Tibial nerve (tissue), 4 donors: ENCODE results near the gene POU3F2. TPM values are rescaled to one million over a fixed set of nuclear protein-coding genes. Genes with fewer than 3 reads are reported as not detected.

Experiments used
- DNase-seq, 2 donors: peaks; one replicate each; pipeline ENCODE4 v3.0.0-alpha.2; 2019; ENCODE audit warnings: low spot score in 2 of 2
- H3K27ac ChIP-seq, 4 donors: fragments of 200-600 bp; sonication (generic) in 3 of 4; one replicate each; pipeline ENCODE4 v1.5.1; 2017 to 2019; ENCODE audit warnings: mild to moderate bottlenecking in 1 of 4
- H3K27me3 ChIP-seq, 2 donors: fragments of 200-600 bp; sonication (generic) in 1 of 2; one replicate each; pipeline versions ENCODE4 v1.5.1 to v1.6.0; 2017 to 2019
- H3K36me3 ChIP-seq, 3 donors: fragments of 200-600 bp; sonication (generic); one replicate each; pipeline ENCODE4 v1.5.1; 2018 to 2019
- H3K4me1 ChIP-seq, 4 donors: fragments of 200-600 bp; sonication (generic) in 3 of 4; one replicate each; pipeline ENCODE4 v1.5.1; 2017 to 2019
- H3K4me3 ChIP-seq, 4 donors: fragments of 200-600 bp; sonication (generic) in 3 of 4; one replicate each; pipeline ENCODE4 v1.5.1; 2017 to 2019; ENCODE audit warnings: mild to moderate bottlenecking in 1 of 4, moderate library complexity in 1 of 4
- H3K9me3 ChIP-seq, 4 donors: fragments of 200-600 bp; sonication (generic) in 3 of 4; one replicate each; pipeline ENCODE4 v1.5.1; 2017 to 2019
- CTCF ChIP-seq, 5 experiments: fragments of 200-600 bp in 3 of 5; fragments of 450-650 bp in 2 of 5; sonication (generic) in 3 of 5; IDR thresholded peaks; one replicate each; pipeline ENCODE4 v1.5.1; 2016 to 2019; ENCODE audit warnings: antibody characterized with exemption in 5 of 5, mild to moderate bottlenecking in 3 of 5, moderate library complexity in 2 of 5
- EP300 ChIP-seq, 2 donors: sonication (generic); formaldehyde crosslinking; IDR thresholded peaks; one replicate each; pipeline ENCODE4 v1.6.1; 2017; ENCODE audit warnings: antibody characterized with exemption in 2 of 2, mild to moderate bottlenecking in 1 of 2
- POLR2A ChIP-seq, 2 donors: fragments of 450-650 bp; IDR thresholded peaks; one replicate each; pipeline ENCODE4 v1.6.1; 2017; ENCODE audit warnings: antibody characterized with exemption in 2 of 2, mild to moderate bottlenecking in 2 of 2, moderate library complexity in 2 of 2
- WGBS, 2 donors: methylation state at CpG; one replicate each; pipeline ENCODE4 v1.1.5; 2018; 5-methylcytosine and 5-hydroxymethylcytosine counted together
- total RNA-seq, 4 donors: library from RNA; depleted of rRNA; stranded (reverse); fragments of >200 nt; gene quantifications; one replicate each; pipeline ENCODE4 v1.1.0, GENCODE V29; 2016

Gene POU3F2
- total RNA-seq, 4 donors from 2014 or later, result 1.8 to 4.4 (median 3.6) TPM

GRCh38 chr6:98825600-98826230, 8.7 kb upstream of the POU3F2 start:
- no peaks in the 10 kb centered on the region for H3K9me3 ChIP-seq
- WGBS, 2 donors, result 24 to 36% methylated on average over 19 of the region's 19 CpGs
- H3K4me1 ChIP-seq, result peaks cover 0 to 37% (median 10%) of the 10 kb centered on the region in 4 donors
- no peak for TF ChIP-seq POLR2A (IDR thresholded peaks at IDR 0.05)
- TF ChIP-seq EP300 (IDR thresholded peaks at IDR 0.05), result no peak
- no peak for TF ChIP-seq CTCF (IDR thresholded peaks at IDR 0.05)
- DNase-seq, result no peak
- no peaks in the 10 kb centered on the region for H3K36me3 ChIP-seq
- H3K27me3 ChIP-seq, result peaks cover 0 to 71% of the 10 kb centered on the region in 2 donors
- H3K27ac ChIP-seq, result no peak overlapping the region
- no peak overlapping the region for H3K4me3 ChIP-seq

- Histone ChIP-seq H3K27me3 (peaks cover 0 to 89% of the 10 kb centered on the region in 2 donors), H3K4me1 (peaks cover 0 to 54% (median 20%) of the 10 kb centered on the region in 4 donors), H3K27ac (peak overlapping the region in 2 of 4 donors; percentile 5 to 71), H3K4me3 (peak overlapping the region in 2 of 4 donors; percentile 4 to 39), H3K36me3 (no peaks in the 10 kb centered on the region), H3K9me3 (no peaks in the 10 kb centered on the region)
- no peak for TF ChIP-seq CTCF (IDR thresholded peaks at IDR 0.05)
- TF ChIP-seq POLR2A (IDR thresholded peaks at IDR 0.05), result no peak
- WGBS, 2 donors, result 8 to 10% methylated on average over 43 to 44 of the region's 44 CpGs
- DNase-seq, result no peak
These were observed 6.8 kb upstream of the POU3F2 start for GRCh38 chr6:98827295-98828159.

GRCh38 chr6:98828211-98828788, 6.1 kb upstream of the POU3F2 start:
- H3K27ac ChIP-seq, result peak overlapping the region in 1 of 4 donors; percentile 71
- TF ChIP-seq POLR2A (IDR thresholded peaks at IDR 0.05), result no peak
- no peak for TF ChIP-seq EP300 (IDR thresholded peaks at IDR 0.05)
- no peak for TF ChIP-seq CTCF (IDR thresholded peaks at IDR 0.05)
- WGBS, 2 donors, result 24 to 25% methylated on average over 12 of the region's 12 CpGs
- H3K36me3 ChIP-seq, result no peaks in the 10 kb centered on the region
- H3K4me1 ChIP-seq, result peaks cover 0 to 62% (median 28%) of the 10 kb centered on the region in 4 donors
- H3K9me3 ChIP-seq, result no peaks in the 10 kb centered on the region
- H3K4me3 ChIP-seq, result peak overlapping the region in 1 of 4 donors; percentile 39
- H3K27me3 ChIP-seq, result peaks cover 0 to 93% of the 10 kb centered on the region in 2 donors
- DNase-seq, result no peak

- Histone ChIP-seq H3K36me3 (no peaks in the 10 kb centered on the region), H3K4me1 (peaks cover 0 to 68% (median 30%) of the 10 kb centered on the region in 4 donors), H3K4me3 (no peak overlapping the region), H3K9me3 (no peaks in the 10 kb centered on the region), H3K27me3 (peaks cover 0 to 88% of the 10 kb centered on the region in 2 donors), H3K27ac (peak overlapping the region in 1 of 4 donors; percentile 71)
- no peak for DNase-seq
- WGBS, 2 donors, result 48 to 52% methylated on average over 14 of the region's 14 CpGs
- no peak for TF ChIP-seq EP300 (IDR thresholded peaks at IDR 0.05)
- TF ChIP-seq POLR2A (IDR thresholded peaks at IDR 0.05), result no peak
- no peak for TF ChIP-seq CTCF (IDR thresholded peaks at IDR 0.05)
These were observed 5.4 kb upstream of the POU3F2 start for GRCh38 chr6:98828941-98829411.
